Measurements from ENCODE around the gene CD6.

CD6 gene

DNA sequence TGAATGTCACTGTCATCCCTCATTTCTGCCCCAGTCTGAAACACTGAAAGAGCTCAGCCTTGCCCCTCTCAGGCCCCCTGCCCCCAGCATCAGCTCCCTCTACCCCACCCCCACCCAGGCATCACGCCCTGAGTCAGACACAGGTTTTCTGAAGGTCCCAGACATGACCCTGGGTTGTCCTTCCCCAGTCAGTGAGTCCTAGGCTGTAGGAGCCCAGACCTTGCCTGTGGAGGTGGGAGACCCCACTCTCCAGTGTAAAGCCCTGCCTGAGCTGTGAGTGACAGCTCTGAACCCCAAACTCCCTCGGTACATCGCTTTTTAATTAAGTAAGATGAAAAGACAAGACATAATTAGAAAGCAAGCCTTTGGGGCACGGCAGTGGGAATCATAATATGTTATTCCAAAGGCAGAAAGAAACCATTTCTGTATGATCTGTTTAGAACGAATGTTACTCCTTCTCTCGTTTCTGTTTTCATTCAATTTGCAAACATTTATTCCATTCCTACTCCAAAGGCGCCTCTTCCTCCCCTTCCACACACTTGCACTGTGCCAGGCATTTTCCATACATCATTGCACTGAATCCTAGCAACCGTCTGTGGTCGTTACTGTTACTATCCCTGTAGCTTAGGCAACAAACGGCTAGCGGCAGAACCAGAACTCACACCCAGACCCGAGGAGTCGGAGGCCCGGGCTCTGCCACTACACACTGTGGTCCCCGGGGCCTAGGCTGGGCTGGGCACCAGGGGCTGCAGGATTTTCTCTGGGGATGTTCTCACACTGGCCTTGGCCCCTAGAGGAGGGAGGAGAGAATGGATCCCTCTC, 63.4 kb downstream of the CD6 start:
- DNase-seq, result no peak

DNA sequence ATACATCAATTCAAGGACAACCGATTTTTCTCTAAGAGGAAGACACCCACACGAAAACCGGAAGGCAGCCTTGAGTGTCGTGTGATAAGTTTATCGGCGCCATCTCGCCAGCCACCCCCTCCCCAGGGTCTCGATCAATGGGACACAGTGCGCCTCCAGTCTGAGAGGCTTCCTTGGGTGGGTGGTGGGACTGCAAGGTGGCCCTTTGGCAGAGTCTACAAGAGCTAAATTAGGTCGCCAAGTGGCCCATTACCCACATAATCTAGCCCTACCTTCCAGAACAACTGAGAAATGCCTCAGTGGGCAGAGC, 64.0 kb downstream of the CD6 start:
- DNase-seq, result no peak

GRCh38 chr11:61037441-61038093, 66.1 kb downstream of the CD6 start:
- no peak for DNase-seq

GRCh38 chr11:61039916-61040315, 68.4 kb downstream of the CD6 start:
- DNase-seq, result no peak

- peak; percentile 77 to 80 for DNase-seq
These were observed 70.5 kb downstream of the CD6 start for GRCh38 chr11:61041755-61042518.

- DNase-seq, result no peak
These were observed 71.1 kb downstream of the CD6 start for GRCh38 chr11:61042537-61042936.

- no peak for DNase-seq
These were observed 71.6 kb downstream of the CD6 start for GRCh38 chr11:61042961-61043540.

DNA sequence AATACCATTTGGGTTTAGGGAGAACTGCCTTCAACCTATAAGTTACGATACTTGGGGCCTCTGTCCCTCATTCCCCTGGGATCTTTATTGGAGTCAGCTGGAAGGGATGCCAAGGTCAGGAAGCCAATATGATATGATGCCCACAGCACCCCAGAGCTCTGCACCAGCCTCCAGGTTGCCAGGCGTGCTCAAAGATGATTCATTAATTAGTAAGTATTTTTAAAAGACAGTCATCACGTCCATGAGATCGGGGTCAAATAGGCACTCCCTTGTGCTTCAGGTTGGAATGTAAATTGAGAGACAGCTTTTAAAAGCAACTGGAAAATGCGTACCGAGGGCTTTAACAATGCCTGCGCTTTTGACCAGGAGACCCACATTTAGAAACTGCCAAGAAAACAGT, 73.8 kb downstream of the CD6 start:
- DNase-seq, result no peak

DNA sequence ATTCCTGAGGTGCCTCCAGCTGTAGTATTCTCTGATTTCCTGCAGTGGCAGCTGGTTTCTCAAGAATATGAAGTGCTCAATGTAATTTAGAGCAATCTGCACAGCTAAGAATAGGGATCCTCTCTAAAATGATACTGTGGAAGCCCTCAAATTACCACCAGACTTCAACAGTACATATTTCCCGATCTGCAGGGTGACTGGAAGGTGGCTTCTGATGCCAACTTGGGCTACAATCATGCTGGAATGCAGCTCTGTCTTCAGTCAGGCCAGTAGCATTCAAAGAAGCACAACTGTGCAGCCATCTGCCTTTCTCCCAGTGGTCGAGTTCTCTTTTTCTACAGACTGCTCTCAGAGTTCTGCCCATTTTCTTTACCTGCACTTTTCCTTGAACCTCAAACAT, 75.4 kb downstream of the CD6 start:
- DNase-seq, result no peak

DNA sequence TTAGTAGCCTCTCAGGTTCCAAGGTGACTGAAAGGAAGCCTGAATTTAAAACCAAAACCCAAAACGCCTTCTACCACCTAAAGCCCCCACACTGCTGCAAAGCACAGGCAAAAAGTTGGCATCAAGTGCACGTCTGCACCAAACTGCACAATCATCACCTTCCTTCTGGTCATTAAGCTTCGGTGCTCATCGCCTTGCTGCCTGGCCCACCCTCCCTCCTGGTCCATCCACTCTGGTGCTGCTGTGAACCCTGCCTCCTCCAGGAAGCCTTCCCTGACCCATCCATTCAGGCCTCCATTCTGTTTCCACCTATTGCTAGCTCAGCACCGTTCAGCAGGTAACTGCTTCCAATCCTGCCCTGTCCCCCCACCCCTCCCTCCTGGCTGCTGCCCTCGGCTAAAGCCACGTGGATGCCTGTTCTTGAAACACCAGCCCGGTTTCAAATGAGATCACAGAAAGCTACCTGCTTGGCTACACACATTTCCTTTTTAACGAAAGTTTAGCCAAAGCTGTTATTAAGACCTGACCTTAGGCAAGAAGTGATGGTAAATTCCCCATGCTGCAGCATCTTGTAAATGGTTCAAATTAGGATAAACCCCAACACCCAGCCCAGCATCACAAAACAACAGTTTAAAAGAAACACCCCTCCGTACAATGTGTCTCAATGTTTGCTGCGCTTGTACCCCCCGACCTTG, 77.0 kb downstream of the CD6 start:
- DNase-seq, result no peak

DNA sequence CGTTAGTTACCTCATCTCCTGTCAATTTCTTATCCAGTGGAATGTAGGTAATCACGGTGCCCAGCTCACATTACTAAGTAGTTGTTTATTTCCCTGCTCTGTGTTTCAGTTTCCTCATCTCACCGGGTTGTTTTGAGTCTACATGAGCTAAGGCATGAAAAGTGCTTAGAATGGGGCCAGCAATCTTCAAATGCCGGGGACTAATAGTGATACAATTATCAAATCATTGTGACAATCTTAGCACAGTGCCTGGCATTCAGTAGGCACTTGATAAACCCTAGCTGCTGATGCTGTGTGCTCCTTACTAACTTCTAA, 77.5 kb downstream of the CD6 start:
- DNase-seq, result no peak

DNA sequence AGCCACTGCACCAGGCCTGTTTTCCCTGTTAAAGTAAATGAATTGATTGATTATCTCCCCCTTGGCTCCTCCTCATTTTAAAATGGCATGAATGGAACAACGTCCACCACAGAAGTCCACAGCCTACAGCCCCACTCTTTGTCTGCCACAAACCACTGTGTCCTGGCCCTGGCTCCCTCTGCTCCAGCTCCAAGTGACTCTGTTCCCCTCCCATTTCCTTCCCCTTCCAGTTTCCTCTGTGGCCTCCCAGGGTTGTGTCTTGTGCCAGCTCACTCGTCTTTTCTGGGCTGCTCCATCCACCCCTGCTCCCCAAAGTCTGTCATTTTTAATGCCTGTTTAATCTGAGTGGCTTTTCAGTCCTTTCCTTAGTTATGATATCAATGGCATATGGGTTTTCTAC, 78.4 kb downstream of the CD6 start:
- DNase-seq, result no peak

DNA sequence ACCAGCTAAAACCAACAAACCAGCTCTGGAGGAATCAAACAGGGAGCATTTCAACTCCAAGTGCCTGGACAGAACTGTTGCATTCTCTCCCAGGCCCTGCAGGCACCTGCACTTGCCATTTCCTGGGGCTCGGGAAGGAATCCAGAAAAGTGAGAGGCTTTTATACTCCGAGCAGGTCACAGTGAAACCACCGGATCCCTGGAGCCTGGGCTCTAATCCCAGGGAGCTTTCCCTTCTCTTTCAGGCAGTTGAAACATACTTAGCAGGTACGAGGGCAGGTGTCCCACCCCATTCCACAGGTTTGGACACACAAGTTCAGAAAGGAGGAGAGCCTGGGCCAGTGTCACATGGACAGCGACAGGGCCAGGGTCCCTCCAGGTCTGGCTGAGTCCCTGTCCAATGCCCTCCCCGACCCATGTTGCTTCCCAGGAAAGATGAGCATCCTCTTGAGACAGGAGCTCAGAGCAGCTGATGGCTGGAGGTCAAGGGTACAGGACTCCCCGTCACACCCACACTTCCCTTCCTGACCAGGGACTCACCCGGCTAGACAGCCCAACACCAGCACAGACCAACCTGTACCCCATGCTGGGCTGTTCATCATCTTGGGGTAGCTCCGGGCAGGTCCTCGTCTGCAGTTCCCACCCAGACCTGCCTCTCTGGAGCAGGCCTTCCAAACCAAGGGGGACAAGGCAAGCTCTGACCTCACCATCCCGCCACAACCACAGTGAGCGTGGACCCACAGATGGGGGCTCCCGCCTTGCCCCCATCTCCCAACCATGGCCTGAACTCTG, 80.9 kb downstream of the CD6 start:
- DNase-seq, result no peak

DNA sequence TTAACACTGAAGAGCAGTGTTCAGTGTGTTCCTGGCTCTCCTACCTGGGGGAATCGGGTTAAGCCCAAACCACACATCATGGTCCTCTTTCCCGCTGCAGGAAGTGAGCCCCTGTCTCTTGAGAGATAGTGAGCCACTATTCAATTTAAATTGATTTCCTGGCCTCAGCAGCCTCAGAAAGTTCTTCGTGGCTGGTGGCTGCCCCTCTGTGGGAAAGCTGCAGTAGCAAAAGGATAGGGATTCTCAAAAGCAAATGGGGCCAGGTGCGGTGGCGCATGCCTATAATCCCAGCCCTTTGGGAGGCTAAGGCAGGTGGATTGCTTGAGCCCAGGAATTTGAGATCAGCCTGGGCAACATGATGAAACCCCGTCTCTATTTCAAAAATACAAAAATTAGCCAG, 81.7 kb downstream of the CD6 start:
- no peak for DNase-seq

DNA sequence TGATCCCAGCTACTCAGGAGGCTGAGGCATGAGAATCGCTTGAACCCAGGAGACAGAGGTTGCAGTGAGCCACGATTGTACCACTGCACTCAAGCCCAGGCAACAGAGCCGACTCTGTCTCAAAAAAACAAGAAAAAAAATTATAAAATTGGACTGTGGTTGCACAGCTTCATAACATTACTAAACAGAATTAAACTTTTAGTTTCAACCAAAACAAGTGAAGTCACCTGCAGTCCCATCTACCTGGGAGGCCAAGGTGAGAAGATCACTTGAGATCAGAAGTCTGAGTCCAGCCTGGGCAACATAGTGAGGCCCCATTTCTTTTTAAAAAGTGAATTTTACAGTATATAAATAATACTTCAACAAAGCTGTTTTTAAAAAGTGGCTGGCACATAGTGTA, 83.0 kb downstream of the CD6 start:
- DNase-seq, result no peak

DNA sequence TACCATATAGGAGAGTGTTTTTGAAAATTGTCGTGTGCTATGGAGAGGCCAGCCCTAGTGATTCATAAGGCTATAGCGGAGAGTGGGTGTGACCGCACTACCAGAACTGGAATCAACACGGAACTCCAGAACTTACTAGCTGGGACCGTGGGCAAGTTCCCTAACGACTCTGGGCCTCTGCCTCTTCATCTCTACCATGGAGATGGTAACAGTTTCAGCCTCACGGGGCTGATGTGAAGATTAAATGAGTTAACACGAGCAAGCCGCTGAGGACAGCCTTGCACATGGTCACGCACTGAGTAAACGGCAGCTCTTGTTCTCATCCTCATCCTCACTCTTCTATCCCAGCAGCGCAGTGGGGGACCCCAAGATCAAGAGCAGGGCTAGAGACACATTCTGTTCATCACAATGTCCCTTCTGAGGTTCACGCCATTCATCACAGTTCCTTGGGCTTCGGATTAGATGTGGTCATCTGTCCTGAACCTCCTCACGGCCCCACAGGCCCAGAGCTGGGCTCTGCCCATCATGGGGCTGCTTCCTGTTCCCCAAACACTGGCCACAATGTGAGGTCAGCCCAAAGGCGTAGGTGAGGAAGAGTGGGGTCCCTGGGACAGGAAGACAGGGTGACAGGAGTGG, 83.6 kb downstream of the CD6 start:
- no peak for DNase-seq

DNA sequence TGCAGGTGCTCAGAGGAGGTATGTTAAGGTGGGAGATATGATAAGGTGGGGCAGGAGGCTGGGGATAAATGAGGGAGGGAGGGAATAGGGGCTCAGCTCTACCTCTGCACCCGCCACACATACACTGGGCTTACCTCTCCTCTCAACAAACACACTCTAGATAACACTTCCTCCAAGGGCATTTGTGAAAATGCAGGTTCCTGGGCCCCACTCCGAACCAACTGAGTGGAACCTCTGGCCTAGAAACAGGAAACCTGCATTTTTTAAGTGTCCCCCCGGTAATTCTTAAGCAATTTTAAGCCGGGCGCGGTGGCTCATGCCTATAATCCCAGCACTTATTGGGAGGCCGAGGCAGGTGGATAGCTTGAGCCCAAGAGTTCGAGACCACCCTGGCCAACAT, 84.3 kb downstream of the CD6 start:
- DNase-seq, result no peak

- no peak for DNase-seq
These were observed 85.1 kb downstream of the CD6 start for GRCh38 chr11:61056571-61056970.

- DNase-seq, result no peak
These were observed 85.5 kb downstream of the CD6 start for GRCh38 chr11:61056981-61057380.

DNA sequence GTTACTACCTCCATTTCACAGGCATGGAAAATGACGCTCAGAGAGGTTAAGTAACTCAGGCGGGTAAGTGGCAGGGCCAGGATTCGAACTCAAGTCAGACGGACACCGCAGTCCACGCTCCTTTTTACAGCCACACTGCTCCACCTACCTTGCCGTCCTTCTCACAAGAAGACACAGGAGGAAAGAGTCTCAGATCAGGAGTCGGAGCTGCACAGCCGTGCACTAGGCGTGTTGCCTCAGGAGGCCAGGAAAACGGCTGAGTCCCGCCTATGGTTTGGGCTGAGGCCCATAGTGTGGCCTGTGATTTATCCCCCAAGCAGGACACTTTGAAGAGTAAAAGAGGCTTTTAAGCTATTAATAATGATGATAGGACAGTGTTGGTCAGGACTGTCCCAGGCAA, 86.1 kb downstream of the CD6 start:
- no peak for DNase-seq

- no peak for DNase-seq
These were observed 87.2 kb downstream of the CD6 start for GRCh38 chr11:61058583-61059259.

Data from activated CD4-positive, alpha-beta T cell treated with anti-CD3 and anti-CD28 coated beads, Interleukin-2, amount 50 U/mL, for 4 hours (primary cell).